H54 (cell line): Measurements from ENCODE around the gene TMEM217.

Source experiments
- DNase-seq: peaks from one replicate; pipeline ENCODE4 v3.0.0; 2011; ENCODE audit warnings: low spot score, mixed read lengths; ENCODE audit not compliant: insufficient read length
- FAIRE-seq: peaks from 3 replicates; lab custom pipeline; 2011; peaks lifted over from hg19 to GRCh38; lab: Jason Lieb, UNC
- POLR2A ChIP-seq: IDR thresholded peaks from 2 replicates; pipeline ENCODE4 v1.6.1; 2011; ENCODE audit warnings: low read depth, mild to moderate bottlenecking, low read length

TMEM217 gene

GRCh38 chr6:37288247-37288646, 30.3 kb upstream of the TMEM217 start:
- TF ChIP-seq POLR2A = no peak
- DNase-seq (no peak), FAIRE-seq (peak; percentile 64)

- DNase-seq (no peak), FAIRE-seq (no peak)
- no peak for TF ChIP-seq POLR2A
These were observed 29.7 kb upstream of the TMEM217 start for GRCh38 chr6:37287519-37288157.

- TF ChIP-seq POLR2A = no peak
- FAIRE-seq (no peak), DNase-seq (no peak)
These were observed 27.9 kb upstream of the TMEM217 start for GRCh38 chr6:37285861-37286311.

GRCh38 chr6:37284781-37285180, 26.8 kb upstream of the TMEM217 start:
- no peak for TF ChIP-seq POLR2A
- no peak for DNase-seq
- FAIRE-seq = no peak

GRCh38 chr6:37283671-37284151, 25.8 kb upstream of the TMEM217 start:
- no peak for FAIRE-seq

GRCh38 chr6:37283268-37283667, 25.3 kb upstream of the TMEM217 start:
- no peak for TF ChIP-seq POLR2A
- FAIRE-seq (no peak), DNase-seq (no peak)

More at GRCh38 chr6:37283671-37284151, 25.8 kb upstream of the TMEM217 start:
- no peak for DNase-seq
- no peak for TF ChIP-seq POLR2A

- no peak for TF ChIP-seq POLR2A
- FAIRE-seq (no peak), DNase-seq (no peak)
These were observed 24.4 kb upstream of the TMEM217 start for GRCh38 chr6:37282371-37282770.

- no peak for TF ChIP-seq POLR2A
- DNase-seq (no peak), FAIRE-seq (no peak)
These were observed 22.4 kb upstream of the TMEM217 start for GRCh38 chr6:37280162-37280887.

- FAIRE-seq (no peak), DNase-seq (no peak)
- no peak for TF ChIP-seq POLR2A
These were observed 21.6 kb upstream of the TMEM217 start for GRCh38 chr6:37279366-37280134.

GRCh38 chr6:37277001-37277409, 19.1 kb upstream of the TMEM217 start:
- DNase-seq = no peak
- TF ChIP-seq POLR2A = no peak
- FAIRE-seq = no peak

- FAIRE-seq (no peak), DNase-seq (no peak)
- TF ChIP-seq POLR2A = no peak
These were observed 17.4 kb upstream of the TMEM217 start for GRCh38 chr6:37275350-37275749.

GRCh38 chr6:37273690-37274089, 15.7 kb upstream of the TMEM217 start:
- FAIRE-seq = no peak
- TF ChIP-seq POLR2A = no peak
- no peak for DNase-seq

GRCh38 chr6:37272834-37273566, 15.1 kb upstream of the TMEM217 start:
- no peak for FAIRE-seq
- DNase-seq = no peak
- TF ChIP-seq POLR2A = no peak

- TF ChIP-seq POLR2A = no peak
- FAIRE-seq (no peak), DNase-seq (no peak)
These were observed 11.2 kb upstream of the TMEM217 start for GRCh38 chr6:37269105-37269504.
